HG03060 (cell line): Measurements from ENCODE around the gene LAMC1.
A peak's percentile ranks its signal among the peaks of the same experiment; 100 is the strongest.
"Not testable (repeated sequence)": the region's sequence is repeated elsewhere in the genome, so short reads cannot be mapped to it uniquely, and the experiment has no call there.

Experiments
- ATAC-seq: cut with Tn5 transposase; IDR thresholded peaks from one replicate; pipeline ENCODE4 v1.9.1; 2021; ENCODE audit warnings: low read depth, moderate number of reproducible peaks; ENCODE audit not compliant: unreplicated experiment

LAMC1 gene

DNA sequence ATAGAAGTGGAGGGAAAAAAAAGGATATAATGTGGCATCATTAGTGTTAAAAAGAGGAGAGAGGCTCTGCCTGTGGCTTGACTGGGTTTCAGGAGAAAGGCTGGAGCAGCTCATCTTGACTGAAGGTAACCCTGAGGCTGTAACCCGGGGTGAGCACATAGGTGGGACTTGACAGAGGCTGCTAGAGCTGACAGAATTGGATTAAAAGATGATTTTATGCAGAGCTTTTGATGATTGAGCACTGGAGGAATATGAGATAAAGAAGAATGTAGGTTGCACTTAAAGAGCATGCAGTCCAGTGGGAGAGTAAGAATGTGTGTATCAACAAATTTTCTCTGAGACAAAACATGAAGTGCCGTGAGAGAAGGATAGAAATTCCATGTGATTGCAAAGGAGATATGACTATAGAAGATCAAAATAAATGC, 17.3 kb downstream of the LAMC1 start:
- no peak for ATAC-seq

DNA sequence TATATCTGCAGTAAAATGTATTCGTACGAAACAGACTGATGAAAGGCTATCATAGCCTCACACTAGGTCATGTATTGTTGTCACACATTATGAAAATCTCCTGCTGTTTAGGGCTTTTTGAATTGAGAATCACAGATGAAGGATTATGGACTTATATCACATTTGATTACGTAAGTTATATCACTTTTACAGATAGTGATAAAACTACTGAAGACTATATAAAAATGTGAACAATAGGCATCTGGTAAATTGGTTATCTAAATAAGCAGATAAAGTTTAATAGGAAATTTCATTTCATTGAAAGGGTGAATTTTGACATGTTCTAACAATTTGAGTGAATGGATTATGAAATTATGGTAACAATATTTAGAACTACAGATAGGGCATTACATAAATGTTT, 20.0 kb downstream of the LAMC1 start:
- ATAC-seq = no peak

DNA sequence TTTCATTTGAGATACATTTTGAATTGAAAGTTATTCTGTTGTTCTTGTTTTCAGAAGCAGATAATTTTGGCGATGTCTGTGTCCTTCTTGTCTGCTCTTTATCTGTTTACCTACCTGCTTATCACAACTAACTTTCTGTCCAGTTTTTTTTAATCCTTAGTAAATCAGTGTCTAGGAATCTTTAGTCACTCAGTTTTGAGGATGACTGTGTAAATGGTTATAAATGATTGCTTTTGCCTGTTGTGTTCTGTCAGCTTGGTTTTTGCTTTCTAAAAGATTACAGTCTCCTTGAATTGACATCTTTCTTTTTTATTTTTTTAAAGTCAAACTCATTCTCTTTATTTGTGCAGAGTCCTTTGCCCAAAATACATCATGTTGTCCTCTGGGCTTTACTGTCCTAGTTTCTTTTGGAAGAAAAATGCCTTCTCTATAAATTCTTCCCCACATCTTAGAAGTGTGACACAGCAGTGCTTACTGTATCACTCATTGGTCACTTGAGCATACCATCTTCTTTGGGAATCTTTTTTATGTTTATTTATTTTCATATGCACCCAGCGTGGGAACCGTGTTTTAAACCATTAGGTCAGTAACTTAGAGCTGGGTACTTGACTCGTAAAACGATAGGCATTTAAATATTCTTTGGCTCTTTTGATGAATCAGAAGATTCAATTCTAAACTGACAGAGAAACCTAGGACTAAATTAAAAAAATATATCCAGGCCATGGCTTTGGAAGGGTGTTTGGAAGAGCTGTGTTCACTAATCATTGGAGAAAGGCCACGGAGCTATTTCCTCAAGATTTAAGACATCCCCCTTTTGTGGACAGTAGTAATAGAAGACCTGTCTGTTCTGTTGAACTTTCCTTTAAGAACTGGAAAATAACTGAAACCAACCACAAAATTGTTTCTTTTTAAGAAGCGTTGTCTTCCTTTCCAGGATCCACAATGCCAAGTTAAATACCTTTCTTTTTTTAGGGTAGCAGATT, 20.9 kb downstream of the LAMC1 start:
- no peak for ATAC-seq

DNA sequence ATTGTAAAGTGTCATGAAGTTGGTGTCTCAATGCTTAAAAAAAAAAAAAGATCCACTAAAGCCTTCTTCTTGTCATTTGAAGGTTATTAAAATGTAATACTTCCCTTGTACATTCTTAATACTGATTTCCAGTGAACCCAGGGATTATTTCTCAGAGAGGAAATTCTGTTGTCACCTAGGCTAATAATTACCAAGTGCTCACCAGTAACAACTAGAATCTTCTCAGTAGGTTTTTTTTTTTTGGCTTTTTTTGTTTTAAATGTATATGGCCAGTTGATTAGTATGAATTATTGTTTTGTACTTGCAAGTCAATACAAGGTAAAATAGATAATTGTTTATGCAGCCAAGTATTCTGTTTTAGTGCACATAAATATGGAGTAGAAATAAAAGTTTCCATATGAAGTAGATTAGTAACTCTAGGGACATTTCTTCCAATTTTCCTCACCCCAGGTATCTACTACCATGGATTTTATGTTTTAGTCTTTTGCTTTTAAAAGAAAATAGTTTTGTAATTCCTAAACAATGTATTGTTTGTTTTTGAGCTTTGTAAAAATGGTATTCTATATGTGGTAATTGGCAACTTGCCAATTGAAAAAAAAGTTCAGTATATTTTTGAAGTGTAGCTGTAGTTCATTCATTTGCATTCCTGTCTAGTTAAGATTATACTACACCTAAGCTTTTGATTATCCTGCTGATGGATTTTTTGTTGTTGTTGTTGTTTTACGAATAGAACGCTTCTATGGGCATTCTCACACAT, 21.9 kb downstream of the LAMC1 start:
- no peak for ATAC-seq

DNA sequence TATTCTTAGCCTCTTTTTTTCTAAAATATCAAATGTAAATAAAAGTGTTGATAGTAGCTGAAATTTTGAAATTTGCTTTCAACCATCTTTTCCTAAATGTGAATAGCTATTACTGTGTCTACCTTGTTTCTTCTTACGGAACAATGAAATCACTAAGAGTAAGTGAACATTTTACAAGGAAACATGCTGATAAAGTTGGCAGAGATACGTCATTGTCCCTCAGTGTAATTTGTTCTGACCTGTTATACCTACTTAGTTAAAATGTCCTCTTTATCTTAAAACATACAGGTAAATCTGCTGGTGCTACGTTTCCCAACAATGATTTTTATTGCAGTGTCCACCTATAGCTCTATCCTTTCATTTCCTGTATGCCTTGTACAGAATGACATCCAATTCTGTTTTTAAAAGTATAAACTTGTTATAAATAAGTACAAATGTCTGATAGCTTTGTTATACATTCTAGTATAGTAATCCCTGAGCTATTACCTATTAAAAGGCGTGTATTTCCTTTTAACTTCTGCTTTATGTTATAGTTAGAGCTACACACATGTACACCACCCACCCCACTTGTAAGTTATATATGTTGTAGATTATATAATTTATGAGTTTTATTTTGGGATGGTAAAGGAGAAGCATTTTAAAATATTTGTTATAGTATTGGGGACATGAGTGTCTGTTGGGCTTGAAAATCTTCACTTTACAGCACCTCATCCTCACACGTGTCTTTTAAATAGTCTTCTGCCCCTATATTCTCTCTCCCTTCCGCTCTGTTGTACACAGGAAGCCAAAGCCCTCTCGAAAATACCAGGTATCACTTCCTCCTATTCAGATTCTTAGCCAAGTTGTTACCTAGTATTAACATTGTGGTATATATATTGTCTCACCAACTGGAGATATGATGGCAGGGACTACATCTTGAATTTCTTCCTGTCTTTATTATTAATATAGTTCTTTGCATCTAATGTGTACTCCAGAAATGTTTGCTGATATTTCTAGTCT, 25.2 kb downstream of the LAMC1 start:
- ATAC-seq = peak; percentile 94

DNA sequence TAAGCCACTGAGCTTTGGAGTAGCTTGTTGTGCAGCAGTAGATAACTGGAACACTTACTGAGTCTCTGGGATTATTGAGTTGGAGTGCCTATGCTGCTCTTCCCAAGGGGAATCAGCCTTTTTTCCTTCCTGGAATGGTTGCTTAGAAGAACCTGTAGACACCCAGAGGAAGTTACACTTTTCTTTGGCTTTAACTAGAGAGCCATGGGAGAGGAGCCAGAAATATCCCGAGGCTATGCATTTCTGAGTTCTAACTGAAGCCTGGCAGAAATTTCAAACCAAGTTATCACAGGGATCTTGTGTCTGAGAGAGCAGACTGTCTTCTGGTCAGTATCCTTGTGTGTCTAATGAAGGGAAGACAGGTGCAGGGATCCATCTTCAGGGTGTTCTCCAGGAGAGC, 28.3 kb downstream of the LAMC1 start:
- no peak for ATAC-seq

DNA sequence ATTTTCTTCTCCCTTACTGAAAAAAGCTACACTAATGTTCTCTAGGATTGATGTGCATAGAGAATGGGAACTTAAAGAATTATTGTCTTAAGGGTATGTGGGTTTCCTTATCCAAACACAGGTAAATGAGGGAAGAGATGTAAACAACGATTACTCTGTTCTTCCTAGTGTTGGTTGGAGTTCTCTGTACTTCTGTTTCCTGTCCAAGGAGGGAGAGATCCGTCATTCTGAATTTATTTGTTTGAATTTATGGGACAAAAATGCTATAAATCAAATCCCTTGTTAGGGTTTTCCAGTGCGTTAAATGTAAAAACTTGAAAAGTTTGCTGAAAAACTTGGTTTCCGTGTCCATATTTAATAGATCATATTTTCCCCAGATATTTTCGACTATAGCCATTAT, 29.6 kb downstream of the LAMC1 start:
- ATAC-seq = no peak

DNA sequence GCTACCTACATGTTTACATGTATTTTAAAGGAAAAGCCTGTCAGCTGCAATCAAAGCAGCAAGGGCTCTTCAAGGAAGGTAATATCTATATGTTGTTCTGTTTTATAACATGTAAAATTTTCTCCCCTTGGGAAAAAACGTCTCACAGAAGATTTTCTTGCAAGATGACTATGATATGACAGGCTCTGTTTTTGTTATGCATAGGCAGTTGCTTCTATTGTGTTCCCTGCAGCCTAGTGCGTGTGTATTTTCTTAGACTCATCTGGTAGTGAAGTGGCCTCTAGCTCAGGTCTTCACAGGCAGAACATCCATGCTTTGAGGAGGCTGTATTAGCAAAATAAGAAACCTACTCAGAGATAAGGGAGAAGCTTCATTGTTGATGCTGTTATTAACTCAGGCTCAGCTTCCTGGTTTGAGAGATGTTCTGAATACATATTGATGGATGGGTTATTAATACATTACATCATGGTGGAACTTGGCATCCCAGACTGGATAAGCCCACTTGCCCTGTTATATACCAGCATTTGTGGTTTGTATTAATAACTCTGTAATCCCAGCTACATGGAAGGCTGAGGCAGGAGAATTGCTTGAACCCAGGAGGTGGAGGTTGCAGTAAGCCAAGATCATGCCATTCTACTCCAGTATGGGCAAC, 35.8 kb downstream of the LAMC1 start:
- no peak for ATAC-seq

DNA sequence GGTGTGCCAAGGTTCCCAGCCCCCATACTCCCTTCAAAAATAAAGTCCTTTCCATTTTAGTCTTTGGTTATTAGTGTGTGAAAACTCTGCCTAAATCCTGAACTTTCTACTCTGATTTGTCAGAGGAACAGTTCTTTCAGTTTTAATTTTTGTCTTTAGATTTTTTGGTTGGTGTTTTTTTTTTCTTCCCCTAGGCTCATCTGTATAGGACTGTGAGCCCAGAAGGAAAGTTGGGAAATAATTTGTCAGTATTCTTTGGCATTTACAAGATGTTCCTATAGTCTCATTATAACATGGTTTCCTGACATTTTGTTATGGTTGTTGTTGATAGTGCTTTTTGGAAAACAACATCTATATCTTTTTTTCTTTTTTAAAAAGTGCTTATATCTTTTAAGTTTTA, 38.0 kb downstream of the LAMC1 start:
- ATAC-seq = no peak

DNA sequence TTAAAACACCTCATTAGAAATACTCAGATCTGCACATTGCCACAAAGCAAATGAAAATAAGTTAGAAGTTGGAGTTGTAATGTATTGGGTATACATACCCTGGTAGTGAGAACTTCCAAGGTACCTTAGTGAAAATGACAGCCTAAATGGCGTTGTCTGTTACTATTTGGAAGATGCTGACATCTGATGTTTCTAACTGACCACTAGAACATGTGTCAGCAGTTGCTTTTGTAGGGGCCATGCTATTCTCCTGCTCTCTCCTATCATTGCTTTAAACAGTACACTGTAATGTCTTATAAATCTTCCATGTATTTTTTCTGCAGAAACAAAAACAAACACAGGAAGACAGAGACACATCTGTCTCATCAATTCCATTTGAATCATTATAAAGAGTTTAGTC, 40.1 kb downstream of the LAMC1 start:
- no peak for ATAC-seq

DNA sequence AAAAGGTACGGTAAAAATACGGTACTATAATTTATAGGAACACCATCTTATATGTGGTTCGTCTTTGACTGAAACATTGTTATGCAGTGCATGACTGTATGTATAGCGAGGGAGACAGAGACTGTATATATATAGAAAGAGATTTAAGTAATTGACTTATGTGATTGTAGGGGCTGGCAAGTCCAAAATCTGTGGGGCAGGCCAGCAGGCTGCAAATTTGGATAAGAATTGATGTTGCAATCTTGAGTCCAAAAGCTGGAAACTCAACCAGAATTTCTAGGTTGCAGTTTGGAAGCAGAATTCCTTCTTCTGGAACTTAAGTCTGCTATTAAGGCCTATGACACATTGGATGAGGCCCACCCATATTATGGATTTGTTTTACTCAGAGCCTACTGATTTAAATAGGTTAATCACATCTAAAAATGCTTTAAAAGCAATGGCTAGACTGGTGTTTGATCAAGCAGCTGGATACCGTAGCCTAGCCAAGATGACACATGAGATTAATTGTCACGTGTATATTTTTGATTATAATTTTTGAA, 42.0 kb downstream of the LAMC1 start:
- ATAC-seq = no peak

DNA sequence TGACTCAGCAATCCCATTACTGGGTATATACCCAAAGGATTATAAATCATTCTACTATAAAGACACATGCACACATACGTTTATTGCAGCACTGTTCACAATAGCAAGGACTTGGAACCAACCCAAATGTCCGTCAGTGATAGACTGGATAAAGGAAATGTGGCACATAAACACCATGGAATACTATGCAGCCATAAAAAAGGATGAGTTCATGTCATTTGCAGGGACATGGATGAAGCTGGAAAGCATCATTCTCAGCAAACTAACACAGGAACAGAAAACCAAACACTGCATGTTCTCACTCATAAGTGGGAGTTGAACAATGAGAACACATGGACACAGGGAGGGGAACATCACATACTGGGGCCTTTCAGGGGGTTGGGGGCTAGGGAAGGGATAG, 43.2 kb downstream of the LAMC1 start:
- ATAC-seq = not testable (repeated sequence)

DNA sequence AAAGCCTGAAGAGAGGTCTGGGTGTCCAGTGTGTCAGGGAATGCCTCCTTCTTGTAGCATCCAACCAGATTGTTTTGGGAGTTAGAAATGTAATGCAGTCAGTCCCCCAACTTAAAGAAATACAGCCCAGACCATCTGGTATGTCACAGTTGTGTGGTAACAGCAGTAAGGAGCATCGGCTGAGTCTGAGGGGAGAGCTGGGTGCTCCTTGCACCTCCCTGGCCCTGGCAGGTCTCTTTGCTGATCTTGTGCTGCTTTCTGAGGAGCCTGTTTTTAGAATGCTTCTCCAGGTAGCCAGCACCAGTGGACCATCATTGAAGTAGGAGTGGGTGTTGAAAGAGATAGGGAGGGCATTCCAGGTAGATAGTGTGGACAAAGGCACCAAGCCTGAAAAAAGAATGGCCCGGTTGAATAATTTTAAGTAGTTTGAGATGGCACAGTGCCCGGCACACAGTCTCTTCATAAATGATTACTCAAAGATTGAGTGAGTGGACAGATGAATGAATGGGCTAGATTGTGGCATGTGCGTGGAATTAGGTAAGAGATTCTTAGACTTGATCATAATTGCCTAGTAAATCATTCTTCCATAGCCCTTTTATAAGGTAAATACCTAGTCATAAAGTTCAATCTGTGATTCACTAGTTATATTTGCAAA, 46.5 kb downstream of the LAMC1 start:
- no peak for ATAC-seq

DNA sequence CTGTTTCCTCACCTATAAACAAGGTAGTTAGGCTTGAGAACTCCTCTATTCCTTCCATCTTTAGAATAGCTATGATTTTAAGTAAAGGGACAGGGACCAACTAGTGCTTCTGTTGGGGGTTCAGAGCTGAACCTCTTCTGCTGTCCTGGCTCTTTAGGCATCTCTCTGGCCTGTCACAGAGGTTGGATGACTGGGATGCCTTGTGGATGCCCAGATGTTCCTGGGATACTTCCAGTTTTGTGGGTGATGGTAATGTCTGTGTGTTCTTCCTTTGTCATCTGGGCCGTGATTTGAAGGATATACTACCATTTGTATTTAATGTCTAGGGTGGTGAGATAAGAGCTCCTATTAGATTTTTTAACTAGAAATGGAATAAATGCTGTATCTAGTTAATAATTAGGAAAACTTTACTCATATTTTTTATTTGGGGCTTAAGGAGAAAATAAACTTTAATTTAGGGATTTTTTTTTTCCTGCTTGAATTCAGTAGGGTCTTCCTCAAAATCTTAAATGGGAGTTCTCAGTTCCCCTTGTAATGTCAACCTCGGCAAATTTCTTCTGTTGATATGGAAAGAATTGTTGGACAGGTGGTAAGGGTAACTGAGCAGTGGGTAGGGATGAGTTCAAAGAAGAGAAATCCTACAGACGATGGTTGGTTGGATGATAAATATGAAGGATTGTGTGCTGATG, 47.2 kb downstream of the LAMC1 start:
- ATAC-seq = no peak

DNA sequence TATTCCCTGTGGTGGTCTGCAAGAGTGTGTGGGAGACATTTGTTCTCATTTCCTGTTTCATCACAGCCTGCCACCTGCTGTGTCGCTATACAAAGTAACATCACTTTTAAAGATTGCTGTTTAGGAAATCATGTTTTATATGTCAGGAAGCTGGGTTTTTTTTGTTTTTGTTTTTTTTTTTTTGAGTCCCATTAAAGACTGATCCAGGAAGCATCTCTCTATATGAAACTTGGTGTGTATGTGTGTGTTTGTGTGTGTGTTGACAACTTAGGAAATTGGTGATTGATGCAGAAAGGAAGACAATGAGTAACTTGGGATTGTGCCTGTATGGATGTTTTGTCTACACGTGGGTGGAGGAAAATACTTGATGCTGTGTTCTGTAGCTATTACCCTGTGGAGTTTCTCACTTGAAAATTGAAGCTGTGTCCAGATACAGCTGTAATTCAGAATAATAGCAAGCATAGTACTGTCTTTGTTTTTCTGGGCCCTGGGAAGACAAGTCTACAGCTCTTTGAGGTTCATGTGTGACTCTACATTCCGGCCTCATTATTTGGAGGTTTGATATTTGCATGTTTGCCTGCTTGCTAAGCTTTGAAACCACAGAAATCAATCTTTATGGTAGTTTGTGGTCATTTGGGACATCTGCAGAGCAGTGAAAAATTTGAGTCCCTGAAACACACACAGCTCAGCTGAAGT, 47.9 kb downstream of the LAMC1 start:
- peak; percentile 89 for ATAC-seq

DNA sequence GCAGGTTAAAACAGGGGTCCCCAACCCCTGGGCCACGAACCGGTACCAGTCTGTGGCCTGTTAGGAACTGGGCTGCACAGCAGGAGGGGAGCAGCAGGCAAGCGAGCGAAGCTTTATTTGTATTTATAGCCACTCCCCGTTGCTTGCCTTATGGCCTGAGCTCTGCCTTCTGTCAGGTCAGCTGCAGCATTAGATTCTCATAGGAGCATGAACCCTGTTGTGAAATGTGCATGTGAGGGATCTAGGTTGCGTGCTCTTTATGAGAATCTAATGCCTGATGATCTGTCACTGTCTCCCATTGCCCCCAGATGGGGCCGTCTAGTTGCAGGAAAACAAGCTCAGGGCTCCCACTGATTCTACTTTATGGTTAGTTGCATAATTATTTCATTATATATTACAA, 49.4 kb downstream of the LAMC1 start:
- not testable (repeated sequence) for ATAC-seq

DNA sequence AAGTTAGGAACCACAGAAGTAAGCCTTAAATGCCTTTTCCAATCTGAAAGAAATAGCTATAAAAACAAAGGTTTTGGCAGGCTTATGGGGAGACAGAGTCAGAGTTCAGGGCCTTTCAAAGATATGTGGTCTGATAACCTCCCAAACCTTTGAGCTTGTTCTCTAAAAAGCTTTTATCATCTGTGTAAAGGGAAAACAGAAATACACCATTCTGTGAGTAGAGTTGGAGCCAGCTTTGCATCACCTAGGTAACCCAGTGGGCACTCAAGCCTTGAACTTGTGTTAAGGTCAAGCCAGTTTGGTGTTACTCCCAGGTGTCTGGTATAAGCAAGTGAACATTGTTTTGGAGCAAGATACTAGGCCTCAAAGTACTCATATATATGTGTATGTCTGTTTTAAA, 50.1 kb downstream of the LAMC1 start:
- no peak for ATAC-seq

DNA sequence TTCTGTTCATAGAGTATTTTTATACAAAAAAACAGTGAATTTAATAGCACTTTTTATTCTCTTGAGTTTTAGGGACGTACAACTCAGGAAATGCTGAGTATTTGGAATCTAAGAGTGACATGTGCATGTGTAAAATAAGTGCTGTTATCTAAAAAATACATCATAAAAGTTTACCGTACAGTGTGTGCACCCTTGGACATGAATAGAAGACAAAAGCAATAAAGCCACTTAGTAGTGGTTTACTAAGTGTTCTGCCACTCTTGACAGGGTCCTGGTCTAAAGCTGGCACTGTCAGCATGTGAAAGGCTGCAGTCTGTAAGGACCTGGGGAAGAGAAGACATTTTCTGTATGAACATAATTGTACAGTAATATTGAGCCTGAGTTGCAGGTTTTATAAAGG, 51.0 kb downstream of the LAMC1 start:
- ATAC-seq = no peak
